Measurements from ENCODE around the gene PHF20.

DNA sequence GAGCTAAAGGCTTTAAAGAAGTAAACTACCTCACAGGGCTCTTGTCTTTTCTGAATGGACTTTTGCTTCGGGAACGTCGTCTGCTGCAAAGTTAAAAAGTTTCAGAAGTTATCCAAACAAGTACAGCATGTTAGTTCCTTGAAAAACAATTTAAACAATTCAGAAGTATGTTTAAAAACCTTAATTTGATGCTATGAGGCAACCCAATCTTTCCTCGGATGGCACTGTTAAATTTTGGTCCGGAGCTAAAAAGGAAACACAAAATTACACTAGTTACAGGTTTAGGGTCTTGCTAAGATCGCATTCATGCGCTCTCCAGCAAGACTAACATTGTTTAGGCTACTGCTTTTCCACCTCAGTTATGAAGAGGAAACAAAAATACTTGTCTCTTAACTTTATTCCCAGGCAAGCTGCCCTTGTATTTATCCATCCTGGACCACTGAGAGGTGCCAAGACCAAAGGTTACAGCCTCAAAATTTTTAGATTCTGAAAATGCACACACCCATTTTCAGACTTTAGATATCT is 42.5 kb upstream of the PHF20 start:
- TF ChIP-seq, protein P1, sequence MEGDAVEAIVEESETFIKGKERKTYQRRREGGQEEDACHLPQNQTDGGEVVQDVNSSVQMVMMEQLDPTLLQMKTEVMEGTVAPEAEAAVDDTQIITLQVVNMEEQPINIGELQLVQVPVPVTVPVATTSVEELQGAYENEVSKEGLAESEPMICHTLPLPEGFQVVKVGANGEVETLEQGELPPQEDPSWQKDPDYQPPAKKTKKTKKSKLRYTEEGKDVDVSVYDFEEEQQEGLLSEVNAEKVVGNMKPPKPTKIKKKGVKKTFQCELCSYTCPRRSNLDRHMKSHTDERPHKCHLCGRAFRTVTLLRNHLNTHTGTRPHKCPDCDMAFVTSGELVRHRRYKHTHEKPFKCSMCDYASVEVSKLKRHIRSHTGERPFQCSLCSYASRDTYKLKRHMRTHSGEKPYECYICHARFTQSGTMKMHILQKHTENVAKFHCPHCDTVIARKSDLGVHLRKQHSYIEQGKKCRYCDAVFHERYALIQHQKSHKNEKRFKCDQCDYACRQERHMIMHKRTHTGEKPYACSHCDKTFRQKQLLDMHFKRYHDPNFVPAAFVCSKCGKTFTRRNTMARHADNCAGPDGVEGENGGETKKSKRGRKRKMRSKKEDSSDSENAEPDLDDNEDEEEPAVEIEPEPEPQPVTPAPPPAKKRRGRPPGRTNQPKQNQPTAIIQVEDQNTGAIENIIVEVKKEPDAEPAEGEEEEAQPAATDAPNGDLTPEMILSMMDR (IDR thresholded peaks at IDR 0.05), result no peak
- TF ChIP-seq POLR2A (IDR thresholded peaks at IDR 0.05), result no peak
